GM21390 (cell line): ENCODE results near the gene CTDP1.

Experiments used
- ATAC-seq: cut with Tn5 transposase; IDR thresholded peaks from one replicate; pipeline ENCODE4 v1.9.1; 2021; ENCODE audit not compliant: unreplicated experiment

The CTDP1 gene

GRCh38 chr18:79756826-79757225, 77.2 kb downstream of the CTDP1 start:
- ATAC-seq = no peak

DNA sequence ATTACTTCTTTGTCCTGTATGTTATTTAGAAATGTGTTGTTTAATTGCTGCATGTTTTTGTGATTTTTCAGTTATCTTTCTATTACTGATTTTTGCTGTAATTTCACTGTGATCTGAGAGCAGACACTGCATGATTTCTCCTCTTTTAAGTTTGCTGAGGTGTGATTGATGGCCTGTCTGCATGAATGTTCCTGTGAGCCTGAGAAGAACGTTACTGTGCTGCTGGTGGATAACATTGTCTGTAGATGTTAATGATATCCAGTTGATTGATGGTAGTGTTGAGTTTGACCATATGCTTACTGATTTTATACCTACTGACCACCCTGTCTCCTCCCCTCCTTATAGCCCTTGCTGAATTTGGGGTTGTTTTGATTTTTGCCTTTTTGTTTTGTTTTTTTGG, 80.7 kb downstream of the CTDP1 start:
- no peak for ATAC-seq

- no peak for ATAC-seq
Observed at GRCh38 chr18:79760881-79761280, 81.3 kb downstream of the CTDP1 start.

DNA sequence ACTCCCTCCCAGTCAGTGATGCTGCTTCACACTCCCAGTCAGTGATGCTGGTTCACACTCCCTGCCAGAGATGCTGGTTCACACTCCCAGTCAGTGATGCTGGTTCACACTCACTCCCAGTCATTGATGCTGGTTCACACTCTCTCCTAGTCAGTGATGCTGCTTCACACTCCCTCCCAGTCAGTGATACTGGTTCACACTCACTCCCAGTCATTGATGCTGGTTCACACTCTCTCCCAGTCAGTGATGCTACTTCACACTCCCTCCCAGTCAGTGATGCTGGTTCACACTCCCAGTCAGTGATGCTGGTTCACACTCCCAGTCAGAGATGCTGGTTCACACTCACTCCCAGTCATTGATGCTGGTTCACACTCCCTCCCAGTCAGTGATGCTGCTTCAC, 83.8 kb downstream of the CTDP1 start:
- no peak for ATAC-seq

GRCh38 chr18:79764131-79764530, 84.5 kb downstream of the CTDP1 start:
- ATAC-seq = no peak

DNA sequence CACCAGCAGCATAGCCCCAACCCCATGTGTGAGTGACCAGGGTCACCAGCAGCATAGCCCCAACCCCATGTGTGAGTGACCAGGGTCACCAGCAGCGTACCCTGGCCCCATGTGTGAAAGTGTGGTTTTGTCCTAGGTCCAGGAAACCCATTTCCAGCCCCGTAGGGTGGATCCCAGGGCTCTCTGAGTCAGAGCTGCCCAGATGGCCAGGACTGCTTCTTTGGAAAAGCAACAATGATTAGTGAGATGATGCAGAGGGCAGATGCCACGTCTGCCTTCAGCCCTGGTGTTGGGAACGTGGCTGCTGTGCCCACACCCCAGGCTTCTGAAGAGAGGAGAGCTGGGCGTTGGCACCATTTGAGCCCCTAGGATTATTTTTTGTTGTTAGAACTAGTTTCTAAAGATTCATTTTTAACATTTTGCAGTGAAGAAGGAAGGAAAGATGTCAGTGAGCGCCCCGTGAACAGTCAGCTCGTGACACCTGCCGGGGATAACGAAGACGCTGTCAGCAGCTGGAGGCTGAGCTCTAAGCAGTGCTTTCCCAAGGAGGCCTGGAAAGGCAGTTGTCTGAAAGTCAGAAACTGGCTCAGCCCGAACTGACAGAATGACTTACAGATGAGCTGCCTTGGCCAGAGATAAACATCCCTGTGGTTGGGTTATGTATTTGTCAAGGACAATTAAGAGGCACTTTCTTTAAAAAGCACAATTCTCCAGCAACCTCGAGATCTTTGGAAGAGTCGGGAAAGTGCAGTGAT, 86.1 kb downstream of the CTDP1 start:
- ATAC-seq = no peak

DNA sequence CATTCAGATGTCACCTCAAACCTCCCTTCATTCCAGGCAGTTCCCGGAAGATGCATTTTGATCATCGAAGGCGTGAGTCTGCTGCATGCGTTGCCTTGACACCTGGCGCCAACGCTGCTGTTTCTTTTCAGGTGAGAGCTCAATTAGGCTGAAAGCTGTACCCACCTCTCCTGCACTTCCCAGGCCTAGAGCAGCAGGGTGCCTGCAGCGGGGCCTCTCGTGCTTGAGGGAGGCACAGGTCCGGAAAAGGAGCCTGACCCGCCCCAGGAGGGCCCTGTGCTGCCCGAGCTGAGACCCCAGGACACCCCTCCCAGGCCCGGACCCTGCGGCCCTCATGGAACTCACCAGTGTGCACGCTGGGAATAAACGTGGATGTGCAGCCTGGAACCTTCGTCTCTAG, 86.7 kb downstream of the CTDP1 start:
- ATAC-seq = no peak

DNA sequence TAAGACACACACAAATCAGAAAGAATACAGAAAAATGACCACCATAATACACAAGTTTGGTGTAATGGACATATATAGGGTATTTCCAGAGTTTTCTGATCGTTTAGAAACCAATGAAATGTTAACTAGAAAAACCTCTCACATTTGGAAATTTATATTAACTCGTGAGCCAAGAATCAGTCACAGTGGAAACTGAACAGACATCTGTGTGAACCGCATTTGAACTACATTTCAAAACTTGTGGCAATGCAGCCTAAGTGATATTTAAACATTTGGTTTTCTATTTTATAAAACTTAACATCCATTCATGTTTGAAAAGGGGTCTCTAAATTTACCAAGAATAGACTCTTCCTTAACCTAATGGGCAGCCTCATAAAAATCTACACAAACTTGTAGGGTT, 89.1 kb downstream of the CTDP1 start:
- no peak for ATAC-seq

- ATAC-seq = no peak
Observed at GRCh38 chr18:79769698-79770500, 90.3 kb downstream of the CTDP1 start.

DNA sequence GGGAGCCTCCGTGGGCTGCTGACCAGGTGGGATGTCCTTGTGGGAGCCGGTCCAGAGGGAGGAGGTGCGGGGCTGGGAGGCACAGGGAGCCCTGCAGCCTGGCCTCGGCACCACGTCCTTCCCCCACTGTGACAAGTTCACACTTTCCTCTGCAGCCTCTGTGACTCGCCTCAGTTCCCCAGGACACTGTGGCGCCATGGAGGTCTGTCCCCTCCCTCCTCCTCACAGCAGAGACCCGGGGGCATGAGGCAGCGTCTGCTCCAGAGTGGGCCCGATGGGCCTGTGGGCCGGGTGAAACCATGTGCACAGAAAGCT, 90.9 kb downstream of the CTDP1 start:
- ATAC-seq = no peak

DNA sequence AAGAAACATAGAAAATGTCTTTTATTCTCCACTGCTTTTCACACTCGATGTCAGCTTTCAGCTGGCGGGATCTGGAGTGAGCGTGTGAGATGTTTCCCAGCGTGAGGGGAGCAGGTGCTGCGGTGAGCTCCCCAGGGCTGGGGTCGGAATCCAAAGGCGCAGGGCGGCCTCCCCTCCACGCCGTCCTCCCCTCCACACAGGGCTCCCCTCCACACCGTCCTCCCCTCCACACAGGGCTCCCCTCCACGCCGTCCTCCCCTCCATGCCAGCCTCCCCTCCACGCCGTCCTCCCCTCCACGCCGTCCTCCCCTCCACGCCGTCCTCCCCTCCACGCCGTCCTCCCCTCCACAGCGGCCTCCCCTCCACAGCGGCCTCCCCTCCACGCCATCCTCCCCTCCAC, 91.2 kb downstream of the CTDP1 start:
- no peak for ATAC-seq

DNA sequence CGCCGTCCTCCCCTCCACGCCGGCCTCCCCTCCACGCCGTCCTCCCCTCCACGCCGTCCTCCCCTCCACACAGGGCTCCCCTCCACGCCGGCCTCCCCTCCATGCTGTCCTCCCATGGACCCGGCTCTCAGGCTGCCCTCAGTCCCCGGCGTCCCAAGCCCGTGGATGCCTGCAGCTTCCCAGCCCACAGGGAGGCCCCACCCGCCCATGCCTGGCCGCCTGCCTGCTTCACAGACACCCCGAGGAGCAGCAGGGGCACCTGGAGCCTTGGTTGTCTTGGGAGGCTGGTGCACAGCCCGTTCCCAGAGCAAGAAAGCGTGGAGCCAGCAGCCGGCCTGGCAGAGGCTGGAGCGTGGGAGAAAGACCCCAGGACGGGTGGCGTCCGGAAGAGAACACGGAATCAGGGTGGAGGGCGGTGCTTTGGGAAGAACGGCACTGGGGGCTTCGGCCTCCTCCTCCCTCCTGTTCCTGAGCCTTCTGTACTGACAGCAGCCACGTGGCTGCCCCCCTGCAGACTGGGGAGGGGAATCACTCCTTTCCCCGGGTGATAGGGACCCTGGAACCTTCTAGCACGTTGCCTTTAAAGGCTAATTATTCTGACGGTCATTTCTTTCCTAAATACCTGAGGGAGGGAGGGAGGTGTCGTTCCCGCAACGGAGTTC, 92.0 kb downstream of the CTDP1 start:
- no peak for ATAC-seq

GRCh38 chr18:79772108-79772864, 92.7 kb downstream of the CTDP1 start:
- ATAC-seq = no peak

DNA sequence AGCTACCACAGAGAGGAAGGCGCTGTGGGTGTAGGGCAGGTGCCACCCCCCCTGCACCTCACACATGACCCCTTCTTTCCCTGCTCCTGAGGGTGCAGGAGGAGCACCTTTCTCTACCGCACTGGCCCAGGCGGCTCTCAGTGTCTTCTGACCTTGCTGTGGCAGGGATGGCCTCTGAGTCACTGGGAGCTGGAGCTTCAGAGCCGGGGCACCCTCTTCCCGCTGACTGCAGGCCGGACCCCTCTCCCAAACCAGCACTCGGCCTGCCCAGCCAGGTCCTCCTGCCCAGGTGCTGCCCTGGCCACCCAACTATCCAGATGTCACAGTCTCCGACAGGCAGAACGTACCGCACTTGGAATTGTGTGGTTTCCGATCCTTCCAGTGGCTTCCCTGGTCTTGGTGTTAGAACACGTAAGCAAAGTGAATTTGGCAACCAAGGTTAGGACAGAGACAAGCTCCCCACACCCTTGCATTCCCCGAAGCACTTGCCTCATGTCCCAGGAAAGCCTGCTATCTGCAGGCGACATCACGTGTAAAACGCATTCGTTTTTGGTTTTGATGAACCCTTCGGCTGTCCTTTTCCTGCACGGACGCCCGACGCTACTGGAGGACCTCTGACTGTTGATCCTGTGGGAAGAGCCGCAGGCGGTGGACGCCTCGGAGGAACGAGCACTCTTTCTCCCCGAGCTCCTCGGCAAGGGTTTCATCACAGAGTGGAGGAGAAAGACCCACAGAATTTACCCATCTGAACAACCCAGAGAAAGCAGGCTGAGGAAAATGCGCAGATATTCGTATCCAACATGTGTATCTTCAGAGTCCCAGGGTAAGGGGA, 93.5 kb downstream of the CTDP1 start:
- no peak for ATAC-seq

DNA sequence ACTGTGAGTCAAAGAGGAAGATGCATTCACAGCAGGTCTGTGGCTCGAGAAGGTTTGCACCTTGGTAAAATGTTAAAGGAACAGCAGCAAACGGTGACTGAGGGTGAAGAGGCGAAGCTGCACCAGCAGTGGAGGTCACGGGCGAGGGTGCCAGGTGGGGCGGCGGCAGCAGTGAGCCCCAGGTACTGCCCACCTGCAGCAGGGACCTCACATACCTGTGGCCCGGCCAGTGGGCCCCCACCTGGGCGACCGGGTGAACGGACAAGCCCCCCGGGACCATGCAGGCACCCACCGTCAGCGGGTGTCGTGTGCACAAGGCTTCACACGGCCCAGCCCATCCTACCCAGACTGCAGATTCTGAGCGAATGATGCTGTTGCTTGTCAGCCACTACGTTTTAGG, 94.5 kb downstream of the CTDP1 start:
- no peak for ATAC-seq

DNA sequence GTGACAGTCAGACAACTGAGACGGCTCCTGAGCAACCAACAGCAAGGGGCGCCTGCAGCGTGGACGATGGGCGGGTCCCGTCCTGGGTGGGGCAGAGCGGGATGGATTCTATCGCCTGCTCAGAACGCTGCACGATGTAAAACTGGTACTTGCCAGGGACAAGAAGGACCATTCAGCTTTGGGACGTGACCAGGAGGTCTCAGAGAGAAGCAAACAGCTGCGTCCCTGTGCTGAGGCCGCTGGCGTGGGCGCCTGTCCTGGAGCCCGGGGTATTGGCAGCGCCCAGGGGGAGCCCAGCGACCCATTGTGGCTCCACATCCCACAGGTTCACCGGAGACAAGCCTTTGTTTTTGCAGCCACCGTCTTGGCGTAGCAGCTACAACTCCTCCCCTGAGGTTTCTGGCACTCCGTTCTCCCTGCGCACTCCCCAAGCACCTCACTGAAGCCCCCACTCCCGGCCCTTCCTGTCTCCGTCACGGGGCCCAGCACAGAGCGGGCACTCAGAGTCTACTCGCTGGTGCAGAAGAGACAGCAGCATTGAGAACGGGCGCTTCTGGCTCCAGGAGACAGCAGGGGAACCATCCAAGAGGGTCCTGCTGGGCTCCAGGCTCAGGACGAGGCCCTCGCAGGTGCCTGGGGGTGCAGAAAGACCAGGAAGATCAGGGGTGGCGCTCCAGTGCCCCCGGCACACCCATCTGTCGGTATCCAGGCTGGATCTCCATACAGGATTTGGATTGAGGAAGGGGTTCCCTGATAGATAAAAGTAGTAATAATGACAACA, 96.0 kb downstream of the CTDP1 start:
- ATAC-seq = no peak

DNA sequence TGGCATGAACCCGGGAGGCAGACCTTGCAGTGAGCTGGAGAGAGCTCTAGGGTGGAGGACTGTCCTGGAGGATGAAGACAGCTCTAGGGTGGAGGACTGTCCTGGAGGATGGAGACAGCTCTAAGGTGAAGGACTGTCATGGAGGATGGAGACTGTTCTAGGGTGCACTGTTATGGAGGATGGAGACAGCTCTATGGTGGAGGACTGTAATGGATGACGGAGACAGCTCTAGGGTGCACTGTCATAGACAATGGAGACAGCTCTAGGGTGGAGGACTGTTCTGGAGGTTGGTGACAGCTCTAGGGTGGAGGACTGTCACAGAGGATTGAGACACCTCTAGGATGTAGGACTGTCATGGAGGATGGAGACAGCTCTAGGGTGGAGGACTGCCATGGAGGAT, 97.1 kb downstream of the CTDP1 start:
- no peak for ATAC-seq

- ATAC-seq = no peak
Observed at GRCh38 chr18:79778291-79778791, 98.7 kb downstream of the CTDP1 start.

DNA sequence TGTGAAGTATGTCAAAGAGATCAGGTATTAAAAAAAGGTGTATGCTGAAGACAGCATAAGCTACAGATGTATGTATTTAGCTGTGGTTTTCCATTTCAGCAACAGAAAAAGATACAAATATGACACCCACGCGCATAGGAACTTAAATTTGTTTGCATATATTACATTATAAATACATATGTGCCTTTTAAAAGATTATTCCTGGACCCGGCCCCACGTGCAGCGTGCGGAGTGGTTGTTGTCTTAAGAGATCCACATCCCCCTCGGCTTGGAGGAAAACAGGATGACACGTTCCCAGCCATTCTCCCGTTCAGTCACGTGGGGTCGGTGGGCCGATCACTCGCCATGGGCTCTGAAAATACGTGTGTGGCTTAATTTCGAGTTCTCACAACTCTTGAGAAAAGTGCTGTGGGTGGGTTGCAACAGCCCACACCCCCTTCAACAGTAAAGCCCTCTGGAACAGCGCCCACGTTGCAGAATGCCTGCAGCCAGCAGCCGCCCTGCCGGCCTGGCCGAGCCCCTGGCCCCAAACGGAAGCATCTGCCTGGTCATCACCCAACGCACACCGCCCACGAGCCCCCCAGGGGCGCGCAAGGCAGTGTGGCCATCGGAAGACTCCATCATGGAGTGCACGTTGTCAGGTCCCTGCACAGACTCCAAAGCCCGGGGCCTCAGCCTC, 99.6 kb downstream of the CTDP1 start:
- no peak for ATAC-seq
